Fibroblast of skin of abdomen (primary cell): ENCODE measurements around the gene PHIP.
"Not testable (repeated sequence)": the region's sequence is repeated elsewhere in the genome, so short reads cannot be mapped to it uniquely, and the experiment has no call there.

Experiments
- DNase-seq: peaks from one replicate; pipeline ENCODE4 v3.0.0-alpha.2; 2013

The PHIP gene

GRCh38 chr6:79005497-79005896, 72.6 kb downstream of the PHIP start:
- DNase-seq, result no peak

DNA sequence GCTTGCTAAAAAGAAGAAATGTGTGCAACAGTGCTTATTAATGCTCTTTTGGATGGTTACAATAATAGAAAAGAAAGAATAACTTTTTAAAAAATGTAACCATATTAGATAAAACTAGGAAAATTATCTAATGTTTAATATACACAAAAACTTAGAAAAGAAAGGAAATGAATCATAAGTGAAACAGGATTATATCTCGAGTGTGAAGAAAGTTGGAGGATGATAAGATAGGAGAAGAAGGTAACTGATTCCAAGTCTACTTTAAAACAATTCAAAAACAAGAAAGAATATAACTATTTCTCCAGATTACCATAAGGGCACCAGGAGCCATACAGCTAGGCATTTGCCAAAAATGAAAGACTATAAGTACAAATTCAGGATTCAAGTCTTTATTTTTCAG, 73.0 kb downstream of the PHIP start:
- DNase-seq, result no peak

DNA sequence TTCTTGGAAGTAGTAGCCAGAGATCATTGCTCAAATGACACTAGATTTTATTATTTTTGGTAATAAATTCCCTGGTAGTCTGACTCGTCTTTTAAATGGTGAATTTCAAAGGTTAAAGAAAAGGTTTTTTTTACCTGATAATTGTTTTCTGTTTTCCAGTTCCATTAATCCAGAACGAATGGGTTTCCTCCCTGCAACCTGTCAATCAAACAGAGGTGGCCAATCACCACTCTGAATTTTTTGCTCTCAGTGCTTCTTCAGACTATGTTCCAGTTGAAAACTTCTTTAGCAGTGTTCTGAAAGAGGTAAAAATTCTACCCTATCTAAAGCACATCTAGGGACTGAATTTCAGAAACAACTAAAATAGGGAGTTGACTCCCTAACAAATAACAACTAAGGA, 73.8 kb downstream of the PHIP start:
- no peak for DNase-seq

GRCh38 chr6:79001415-79001814, 76.6 kb downstream of the PHIP start:
- DNase-seq, result no peak

GRCh38 chr6:78999737-79000136, 78.3 kb downstream of the PHIP start:
- no peak for DNase-seq

DNA sequence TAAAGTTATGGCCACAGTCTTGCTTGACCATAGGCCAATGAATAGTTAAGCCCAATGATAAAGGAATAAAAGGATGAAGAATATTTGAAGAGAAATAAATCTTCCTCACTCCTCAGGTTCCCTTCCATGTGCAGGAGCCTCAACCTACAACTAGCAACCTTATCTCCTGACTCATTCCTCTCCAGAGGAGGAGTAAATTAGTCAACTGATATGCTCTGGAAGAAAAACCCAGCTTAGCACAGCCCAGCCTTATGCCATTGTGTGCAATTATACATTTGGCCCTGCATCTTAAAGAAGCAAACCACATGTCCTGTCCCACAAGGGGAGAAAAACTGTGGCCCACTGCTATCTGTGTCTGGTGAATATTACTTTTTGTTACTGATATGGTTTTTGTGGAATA, 82.1 kb downstream of the PHIP start:
- DNase-seq, result peak; percentile 8

- DNase-seq, result no peak
Observed at GRCh38 chr6:78995346-78995745, 82.7 kb downstream of the PHIP start.

DNA sequence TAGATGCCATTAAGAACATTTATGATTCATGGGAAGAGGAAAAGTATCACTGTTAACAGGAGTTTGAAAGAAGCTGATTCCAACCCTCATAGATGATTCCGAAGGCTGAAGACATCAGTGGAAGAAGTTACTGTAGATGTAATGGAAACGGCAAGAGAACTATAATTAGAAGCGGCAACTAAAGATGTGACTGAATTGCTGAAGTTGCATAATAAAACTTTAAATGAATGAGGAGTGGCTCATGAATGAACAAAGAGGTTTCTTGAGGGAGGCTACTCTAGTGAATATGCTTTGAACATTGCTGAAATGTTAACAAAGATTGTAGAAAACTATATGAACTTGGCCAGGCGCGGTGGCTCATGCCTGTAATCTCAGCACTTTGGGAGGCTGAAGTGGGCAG, 84.1 kb downstream of the PHIP start:
- no peak for DNase-seq

GRCh38 chr6:78989191-78989590, 88.9 kb downstream of the PHIP start:
- DNase-seq, result no peak

DNA sequence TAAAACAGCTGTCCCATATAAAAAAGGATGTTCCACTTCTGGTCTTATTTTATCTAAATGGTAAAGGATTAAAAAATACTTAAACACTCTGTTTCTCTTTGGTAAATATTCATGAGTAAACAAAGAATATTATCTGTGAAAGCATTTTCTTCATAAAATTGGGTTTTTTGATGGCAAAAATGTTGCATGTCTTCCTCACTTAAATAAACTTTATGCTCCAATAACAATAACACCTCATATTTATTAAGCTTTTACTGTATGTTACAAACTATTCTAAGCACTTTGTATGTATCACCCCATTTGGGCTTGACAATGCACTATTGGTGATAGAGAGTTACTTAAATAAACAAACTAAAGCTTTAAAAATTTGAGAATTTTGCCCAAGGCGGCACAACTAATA, 91.9 kb downstream of the PHIP start:
- no peak for DNase-seq

- DNase-seq, result no peak
Observed at GRCh38 chr6:78984225-78984950, 93.7 kb downstream of the PHIP start.

- no peak for DNase-seq
Observed at GRCh38 chr6:78967191-78967590, 110.9 kb downstream of the PHIP start.

- DNase-seq, result no peak
Observed at GRCh38 chr6:78966542-78966941, 111.5 kb downstream of the PHIP start.

- DNase-seq, result no peak
Observed at GRCh38 chr6:78962448-78962847, 115.6 kb downstream of the PHIP start.

DNA sequence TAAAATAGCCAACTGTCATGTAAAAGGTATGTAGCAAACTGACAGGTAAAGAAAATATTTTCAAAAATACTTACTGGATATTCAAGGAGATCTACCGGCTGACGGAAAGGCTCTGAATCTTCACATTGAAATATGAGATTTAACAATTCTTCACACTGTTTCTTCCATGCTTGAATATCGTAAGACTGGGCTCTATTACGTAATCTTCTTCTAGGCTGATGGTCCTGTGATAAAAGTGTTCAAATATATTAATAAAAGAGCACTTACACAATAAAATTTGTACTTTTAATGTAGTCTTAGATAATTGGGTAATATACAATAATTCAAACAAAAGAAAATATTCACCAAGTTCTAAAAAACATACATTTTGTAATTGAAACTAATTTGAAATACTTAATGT, 123.3 kb downstream of the PHIP start:
- DNase-seq, result no peak

- DNase-seq, result no peak
Observed at GRCh38 chr6:78953798-78954197, 124.3 kb downstream of the PHIP start.

- DNase-seq, result no peak
Observed at GRCh38 chr6:78952362-78952761, 125.7 kb downstream of the PHIP start.

GRCh38 chr6:78948785-78949184, 129.3 kb downstream of the PHIP start:
- DNase-seq, result no peak

DNA sequence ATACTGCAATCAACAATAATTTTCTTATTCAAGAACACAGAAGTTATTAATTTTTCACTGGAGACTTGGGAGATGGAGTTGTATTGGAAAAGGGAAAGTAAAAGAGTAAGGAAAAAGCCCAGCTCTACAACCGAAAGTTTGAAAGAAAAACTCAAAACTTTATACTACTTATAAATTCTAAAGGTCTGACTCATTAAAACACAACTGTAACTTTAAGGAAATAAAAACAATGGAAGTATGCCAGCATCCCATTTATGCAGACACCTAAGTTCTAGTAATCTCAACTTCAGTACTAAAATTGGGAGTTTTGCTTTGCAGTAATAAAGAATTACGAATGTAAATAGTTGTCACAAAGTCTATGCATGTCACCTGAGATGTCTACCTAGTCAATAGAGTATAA, 130.1 kb downstream of the PHIP start:
- DNase-seq, result peak; percentile 22

- no peak for DNase-seq
Observed at GRCh38 chr6:78947529-78947928, 130.5 kb downstream of the PHIP start.

DNA sequence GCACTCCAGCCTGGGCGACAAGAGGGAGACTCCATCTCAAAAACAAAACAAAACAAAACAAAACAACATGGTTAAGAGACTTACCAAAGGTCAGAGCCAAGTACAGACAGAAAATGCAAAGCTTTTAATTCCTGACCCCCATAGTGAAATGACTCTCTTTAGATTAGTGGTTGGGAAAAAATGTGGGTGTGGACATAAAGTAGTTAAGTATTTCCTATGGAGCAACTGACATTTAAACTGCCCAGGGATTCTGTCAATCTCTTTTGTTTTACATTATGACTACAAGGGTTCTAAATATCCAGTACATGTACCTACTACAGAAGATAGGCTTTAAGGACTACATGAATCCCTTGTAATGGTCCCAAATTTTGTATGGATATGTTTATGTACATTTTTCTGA, 135.6 kb downstream of the PHIP start:
- peak; percentile 51 for DNase-seq

DNA sequence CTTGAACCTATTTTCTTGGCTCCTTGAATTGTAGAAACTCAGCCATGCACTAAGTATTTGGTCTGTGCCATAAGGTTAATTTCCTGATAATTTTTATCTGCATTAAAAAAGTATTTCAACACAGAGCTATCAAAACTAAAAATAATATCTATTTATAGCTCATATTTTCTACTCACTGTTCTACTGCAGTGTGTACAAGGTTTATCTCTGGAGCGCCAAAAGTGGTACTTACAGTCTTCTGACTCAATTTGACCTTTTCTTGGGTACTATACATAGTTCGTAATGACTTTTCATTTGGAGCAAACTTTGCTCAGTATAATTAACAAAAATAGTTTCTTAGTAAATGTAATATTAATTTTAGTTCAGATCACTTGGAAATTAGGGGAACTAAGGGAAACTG, 141.5 kb downstream of the PHIP start:
- no peak for DNase-seq

DNA sequence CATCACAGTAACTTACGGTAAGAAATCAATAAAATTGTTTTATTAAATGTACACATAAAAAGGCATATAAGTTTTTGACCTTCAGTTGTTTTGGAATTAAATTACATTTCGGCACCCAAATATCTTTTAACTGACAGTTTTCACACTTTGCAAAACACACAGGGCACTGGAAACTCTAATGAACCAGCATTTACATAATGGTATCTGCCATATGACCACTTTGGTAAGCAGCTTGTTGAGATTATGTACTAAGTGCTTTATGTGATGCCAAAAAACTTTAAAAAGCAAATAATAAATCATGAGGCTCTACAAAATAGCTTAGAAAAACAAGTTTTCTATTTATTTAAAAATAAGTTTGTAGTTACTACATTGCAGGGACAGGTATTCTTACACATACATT, 142.5 kb downstream of the PHIP start:
- DNase-seq, result no peak

DNA sequence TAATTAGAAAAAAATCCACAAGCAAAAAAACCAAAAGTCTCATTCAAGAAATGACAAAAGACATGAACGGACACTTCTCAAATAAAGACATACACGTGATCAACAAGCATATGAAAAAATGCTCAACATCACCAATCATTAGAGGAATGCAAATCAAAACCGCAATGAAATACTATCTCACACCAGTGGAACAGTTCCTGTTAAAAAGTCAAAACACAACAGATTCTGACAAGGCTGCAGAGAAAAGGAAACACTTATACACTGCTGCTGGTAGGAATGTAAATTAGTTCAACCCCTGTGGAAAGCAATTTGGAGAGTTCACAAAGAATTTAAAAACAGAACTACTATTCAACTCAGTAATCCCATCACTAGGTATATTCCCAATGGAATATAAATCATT, 152.7 kb downstream of the PHIP start:
- no peak for DNase-seq

DNA sequence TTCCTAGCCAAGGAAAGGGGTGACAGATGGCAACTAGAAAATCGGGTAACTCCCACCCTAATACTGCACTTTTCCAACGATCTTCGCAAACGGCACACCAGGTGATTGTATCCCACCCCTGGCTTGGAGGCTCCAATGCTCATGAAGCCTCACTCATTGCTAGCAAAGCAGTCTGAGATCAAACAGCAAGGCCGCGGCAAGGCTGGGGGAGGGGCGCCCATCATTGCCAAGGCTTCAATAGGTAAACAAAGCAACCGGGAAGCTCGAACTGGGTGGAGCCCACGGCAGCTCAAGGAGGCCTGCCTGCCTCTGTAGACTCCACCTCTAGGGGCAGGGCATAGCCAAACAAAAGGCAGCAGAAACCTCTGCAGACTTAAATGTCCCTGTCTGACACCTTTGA, 156.9 kb downstream of the PHIP start:
- DNase-seq, result not testable (repeated sequence)
